DMS79 treated with DMSO at 0.1 percent for 48 hours (cell line): ENCODE results near the gene RAB6B.

Source experiments
- DNase-seq: peaks from one replicate; lab custom pipeline; 2025; lab: John Stamatoyannopoulos, UW

The RAB6B gene

DNA sequence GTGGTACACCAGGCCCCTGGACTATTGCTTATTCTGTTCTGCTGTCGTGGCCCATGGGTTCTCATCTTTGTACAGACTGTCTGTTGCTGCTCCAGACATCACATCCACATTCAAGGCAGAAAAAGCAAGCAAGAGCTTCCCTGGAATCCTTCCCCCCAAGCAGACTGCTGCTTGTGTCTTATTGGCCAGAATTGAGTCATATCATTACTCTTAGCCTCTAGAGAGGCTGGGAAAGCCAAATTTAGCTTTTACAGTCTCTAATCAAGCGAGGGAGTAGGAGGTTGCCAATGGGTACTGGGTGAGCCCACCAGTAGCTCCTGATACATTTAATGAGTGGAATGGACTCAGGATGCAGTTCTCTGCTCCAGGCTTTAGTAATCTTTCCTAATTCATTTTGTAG lies 39.4 kb downstream of the RAB6B start:
- DNase-seq = no peak

DNA sequence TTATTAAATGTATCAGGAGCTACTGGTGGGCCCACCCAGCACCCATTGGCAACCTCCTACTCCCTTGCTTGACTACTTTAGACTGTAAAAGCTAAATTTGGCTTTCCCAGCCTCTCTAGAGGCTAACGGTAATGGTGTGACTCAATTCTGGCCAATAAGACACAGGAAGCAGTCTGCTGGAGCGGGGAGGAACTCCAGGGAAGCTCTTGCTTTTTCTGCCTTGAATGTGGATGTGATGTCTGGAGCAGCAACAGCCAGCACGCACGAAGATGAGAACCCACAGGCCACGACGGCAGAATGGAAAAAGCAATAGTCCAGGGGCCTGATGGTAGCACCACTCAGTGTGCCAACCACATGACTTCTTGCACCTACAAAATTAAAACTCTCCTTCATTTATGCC lies 39.9 kb downstream of the RAB6B start:
- DNase-seq = no peak

DNA sequence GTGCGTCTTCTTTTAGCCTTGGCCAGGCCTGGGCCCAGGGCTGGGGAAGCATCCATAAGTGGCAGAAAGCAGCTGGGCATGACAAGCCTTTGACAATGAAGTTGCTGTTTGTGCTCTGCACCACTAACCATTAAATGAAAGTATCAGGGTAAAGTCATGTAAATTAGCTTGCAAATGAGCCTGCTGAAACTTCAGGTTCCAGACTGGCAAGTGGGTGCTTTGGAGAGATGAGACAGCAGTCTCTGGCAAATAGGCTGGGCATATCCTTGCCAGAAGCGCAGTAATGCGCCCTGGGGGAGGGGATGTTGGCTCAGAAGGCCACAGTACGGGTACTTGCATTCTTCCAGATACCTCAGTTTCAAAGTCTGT lies 40.7 kb downstream of the RAB6B start:
- peak; percentile 2 for DNase-seq

DNA sequence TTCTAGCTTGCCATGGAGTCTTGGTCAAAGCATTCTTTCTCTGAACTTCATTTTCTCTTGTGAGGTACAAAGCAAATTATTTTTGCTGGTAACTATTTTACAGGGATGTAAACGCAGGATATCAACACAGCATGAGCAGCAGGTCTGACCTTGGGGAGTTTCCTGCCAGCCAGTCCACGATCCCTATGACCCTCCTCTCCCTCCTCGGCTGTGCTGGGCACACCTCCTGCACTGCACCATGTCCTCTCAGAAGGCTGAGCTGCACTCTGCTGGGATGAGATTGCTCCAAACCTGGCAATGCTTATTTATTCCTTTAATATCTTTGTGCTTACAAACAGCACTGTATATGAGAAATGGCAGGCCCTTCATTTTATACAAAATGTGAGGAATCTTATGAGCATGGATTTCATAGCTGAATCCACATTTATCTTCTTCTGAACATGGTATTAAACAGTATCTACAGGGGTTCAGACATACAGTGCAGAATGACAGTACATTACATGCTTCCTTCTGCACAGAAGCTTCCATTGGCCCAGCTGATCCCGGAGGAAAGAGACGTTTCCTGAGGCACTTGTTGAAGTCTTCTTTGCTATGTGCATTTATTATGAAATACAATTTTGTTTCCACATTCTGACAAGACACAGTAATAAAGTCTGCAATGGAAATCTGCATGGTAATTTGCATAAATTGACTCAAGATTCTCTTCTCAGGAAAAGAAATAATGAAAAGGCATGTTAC lies 41.2 kb downstream of the RAB6B start:
- DNase-seq = no peak

DNA sequence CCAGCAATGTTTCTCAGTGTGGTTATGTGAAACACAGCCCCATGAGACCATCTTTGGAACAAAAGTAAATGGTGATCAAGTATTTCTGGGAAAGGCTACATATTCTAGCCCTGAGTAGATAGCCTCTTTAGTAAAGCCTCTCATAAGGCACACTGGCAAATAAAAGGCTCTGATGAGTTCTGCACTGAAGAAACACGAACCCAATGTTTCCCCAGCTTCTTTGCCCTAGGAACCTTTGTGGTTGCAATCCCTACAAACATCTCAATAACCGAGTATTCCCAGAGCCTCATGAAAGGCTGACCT lies 41.8 kb downstream of the RAB6B start:
- no peak for DNase-seq

DNA sequence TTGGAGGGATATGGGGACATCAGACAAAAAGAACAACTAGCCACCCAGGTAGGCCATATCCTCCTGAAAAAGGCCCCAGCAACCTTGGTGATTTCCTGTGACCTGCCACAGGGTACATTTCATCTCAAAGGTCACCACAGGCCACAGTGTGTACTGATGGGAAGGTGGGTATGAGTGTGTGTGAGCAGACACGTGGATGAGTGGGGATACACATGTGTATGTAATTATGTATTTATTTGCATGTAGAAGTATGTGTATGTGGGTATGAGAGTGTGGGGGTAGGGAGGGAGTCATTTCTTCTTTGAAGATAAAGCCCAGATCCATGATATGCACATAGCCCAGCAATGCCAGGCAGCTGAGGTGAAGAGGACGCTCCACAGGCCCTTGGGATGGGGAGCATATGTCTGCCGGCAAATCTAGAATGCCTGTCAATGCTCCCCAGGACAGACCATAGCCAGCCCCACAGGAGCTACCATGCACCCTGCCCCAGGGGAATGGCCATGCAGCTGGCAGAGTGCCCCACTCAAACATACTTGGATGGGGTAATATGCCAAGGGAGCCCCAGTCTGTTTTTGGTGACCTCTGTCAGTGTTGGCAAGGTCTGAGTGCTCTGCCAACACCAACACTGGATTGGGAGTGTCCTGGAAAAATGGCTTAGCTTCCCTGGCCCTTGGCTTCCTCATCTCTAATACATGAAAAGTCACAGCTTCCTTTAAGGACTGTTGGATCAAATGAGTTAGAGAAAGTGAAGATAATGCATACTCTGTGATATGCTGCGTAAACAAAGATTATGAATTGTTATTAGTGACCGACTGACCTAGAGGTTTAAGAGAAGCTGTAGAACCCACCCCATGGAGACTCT lies 42.4 kb downstream of the RAB6B start:
- no peak for DNase-seq

DNA sequence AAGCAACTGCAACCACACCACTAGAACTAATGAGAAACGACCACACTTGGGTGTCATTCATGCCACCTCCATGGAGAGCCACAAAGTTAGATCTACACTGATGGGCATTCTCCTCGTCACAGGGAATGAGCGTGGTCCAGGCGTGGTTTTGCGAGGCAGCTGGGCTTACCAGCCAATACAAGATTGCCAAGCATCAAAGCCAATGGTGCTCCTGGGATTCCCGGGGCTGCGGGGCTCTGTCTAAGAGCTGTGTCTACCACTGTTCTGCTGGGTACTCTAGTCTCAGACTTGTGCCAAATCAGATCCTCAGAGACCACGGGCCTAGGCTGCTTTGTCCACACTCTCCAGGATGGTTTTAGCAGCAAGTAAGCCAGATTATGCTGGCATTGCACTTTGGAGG lies 43.8 kb downstream of the RAB6B start:
- DNase-seq = no peak

DNA sequence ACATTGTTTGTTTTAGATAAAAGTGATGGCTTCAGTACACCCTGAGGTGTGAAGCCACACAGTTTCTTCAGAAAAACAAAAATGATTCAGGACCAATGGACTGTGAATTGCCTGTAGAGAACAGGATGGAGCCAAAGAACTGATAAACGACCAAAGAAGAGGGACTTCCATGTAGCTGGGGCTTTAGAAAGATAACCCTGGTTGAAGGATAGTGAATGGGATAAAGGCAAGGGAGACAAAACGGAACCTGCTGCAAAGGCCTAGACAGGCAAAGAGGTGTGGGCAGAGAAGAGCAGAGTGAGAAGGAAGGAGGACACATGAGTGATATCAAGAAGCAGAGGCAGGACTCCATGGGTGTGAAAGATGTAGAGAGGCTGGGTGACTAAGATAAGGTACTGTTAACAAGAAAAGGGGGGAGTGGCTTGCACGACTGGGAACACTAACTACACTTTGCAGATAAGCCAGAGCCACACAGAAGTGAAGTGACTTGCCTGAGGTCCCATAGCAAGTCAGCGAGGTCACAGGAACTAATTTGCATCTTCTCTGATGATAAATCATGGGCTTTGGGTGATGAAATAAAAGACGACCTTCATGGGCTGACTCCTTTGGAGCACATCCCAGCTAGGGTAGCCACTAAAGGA lies 44.3 kb downstream of the RAB6B start:
- no peak for DNase-seq

DNA sequence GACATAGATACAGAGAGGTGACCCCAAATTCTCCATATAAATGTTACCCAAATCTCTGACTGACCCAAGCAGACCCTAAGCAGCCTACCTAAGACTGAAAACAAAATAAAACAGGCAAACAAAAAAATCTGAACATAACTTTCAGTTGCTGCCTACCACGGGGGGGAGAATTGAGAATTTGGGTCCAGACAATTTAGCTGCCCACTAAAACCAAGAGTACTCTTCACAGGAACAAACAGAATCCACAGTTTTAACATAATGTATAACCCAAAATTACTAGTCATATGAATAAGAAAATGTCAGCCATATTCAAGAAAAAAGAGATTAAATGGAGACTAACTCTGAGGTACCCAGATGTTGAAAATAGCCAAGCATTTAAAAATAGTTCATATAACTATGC lies 45.6 kb downstream of the RAB6B start:
- DNase-seq = no peak

DNA sequence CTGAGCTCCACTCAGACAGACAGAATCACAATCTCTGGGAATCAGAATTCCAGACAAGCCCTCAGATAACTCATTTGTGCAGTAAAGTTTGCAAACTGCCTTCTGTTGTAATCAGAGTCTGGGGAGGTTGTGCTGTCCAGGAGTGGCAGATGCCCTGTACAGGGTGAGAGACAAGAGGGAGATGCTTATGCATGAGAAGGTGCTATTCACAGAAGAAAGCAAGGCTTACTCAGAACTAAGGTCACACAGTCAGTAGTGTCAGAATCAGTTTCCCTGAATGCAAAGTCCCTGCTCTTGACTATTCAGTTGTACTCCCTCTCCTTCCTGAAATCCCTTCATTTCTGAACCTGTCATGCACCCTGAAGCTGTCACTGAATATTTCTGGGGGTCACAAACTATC lies 46.3 kb downstream of the RAB6B start:
- no peak for DNase-seq

DNA sequence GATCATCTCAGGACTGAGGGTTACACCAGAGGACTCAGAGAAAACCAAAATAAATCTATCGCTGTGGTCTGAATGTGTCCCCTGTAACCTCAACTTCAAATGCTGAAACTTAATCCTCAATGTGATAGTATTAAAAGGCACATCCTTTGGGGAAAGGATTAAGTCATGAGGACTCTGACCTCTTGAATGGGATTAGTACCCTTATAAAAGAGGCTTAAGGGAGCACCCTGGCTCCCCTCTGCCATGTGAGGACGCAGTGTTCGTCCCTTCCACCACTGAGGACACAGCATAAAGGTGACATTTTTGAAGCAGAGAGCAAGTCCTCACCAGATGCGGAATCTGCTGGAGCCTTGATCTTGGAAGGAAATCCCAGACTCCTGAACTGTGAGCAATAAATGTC lies 50.6 kb downstream of the RAB6B start:
- no peak for DNase-seq

DNA sequence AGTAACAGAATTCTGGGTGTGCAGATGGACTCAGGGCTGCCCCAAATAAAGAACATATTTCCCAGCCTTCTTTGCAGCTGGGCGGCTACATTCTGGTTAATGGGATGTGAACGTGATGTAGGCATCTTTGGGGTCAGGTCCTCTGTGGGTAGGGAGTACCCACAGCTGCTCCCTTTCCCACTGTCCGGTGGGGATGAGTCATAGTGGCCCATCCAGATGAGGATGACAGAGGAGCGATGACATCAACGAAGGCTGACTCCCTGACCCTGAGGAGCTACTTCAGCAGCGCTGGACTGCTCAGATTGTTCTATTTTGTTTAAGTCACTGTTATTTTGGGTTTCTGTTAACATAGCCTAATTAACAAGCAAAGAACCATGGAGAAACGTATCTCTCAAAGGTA lies 52.0 kb downstream of the RAB6B start:
- no peak for DNase-seq

DNA sequence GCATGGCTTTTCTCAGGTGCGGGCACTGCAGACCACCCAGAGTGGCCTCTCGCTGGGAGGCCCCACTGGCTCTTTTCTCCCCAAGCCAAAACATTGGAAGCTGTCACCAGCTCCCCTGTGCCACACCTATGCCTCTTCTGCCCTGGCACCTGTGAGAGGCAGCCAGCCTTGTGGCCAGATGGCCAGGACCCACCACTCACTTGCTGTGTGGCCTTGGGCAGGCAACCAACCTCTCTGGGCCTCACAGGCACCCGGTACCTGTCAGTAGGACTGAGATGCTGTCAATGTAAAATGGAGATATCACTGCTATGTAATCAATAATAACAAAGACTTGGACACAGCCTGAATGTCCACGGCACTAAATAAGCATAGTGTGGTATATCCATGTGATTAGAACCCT lies 53.5 kb downstream of the RAB6B start:
- no peak for DNase-seq

DNA sequence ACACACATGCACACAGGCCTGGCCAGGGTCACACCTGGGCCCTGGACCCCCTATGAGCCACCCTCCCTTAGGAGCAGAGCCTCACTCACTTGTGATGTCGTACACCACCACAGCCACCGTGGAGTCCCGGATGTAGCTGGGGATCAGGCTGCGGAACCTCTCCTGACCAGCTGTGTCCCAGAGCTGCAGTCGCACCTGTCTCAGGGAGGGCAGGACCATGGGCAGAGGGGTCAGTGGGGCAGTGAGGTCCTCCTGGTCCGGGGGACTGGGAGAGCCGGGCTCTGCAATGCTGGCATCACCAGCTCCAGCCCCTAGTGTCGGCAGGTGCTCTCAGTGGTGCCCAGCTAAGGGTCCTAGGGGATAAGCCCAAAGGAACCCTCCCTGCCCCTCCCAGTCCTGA lies 54.5 kb downstream of the RAB6B start:
- no peak for DNase-seq

DNA sequence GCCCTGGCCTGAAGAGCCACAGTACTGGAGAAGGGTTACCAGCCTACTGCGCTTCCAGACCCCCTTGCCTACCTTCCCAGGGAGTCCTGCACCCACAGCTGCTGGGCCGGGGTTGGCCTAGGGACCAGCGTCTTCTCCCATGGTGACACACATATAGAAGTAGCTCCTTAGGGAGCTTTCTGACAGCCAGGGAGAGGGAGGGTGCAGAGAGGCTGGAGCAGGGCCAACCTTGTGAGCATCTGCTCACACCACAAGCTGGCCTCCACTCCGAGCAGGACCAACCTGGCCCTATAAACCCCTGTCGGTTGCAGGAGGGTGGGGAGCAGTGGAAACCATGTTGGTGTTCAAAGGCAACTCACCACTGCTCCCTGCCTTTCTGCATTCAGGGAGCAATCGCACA lies 54.9 kb downstream of the RAB6B start:
- peak; percentile 51 for DNase-seq

DNA sequence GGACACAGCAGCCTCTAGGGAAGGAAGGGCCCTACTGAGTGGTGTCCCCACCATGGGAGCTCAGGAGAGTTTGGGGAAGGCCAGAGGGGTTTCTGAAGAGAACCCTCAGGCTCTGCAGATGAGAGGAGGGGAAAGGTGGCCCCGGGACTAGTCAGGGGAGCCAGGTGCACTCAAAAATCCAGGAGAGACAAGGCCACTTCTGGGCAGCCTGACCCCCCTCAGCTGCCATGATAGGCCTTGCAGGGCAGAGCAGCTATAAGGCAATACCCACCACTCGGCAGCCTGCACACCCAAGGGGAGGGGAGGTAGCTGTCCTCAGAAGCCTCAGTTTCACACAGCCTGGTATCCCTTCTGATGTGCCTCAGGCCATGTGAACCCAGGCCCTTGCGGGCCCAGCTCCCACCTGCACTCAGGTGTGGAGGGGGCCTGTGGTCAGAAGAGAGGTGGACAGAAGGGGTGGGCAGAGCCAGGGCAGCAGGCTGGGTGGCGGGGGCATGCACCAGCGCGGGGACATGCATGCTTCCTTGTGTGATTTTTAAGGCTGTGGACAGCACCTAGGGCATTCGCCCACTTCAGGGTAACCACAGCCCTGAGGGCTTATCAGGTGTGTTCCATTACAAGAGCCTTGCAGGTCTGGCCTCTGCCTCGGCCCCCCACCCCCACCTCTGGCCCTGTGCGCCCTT lies 55.5 kb downstream of the RAB6B start:
- peak; percentile 51 for DNase-seq

DNA sequence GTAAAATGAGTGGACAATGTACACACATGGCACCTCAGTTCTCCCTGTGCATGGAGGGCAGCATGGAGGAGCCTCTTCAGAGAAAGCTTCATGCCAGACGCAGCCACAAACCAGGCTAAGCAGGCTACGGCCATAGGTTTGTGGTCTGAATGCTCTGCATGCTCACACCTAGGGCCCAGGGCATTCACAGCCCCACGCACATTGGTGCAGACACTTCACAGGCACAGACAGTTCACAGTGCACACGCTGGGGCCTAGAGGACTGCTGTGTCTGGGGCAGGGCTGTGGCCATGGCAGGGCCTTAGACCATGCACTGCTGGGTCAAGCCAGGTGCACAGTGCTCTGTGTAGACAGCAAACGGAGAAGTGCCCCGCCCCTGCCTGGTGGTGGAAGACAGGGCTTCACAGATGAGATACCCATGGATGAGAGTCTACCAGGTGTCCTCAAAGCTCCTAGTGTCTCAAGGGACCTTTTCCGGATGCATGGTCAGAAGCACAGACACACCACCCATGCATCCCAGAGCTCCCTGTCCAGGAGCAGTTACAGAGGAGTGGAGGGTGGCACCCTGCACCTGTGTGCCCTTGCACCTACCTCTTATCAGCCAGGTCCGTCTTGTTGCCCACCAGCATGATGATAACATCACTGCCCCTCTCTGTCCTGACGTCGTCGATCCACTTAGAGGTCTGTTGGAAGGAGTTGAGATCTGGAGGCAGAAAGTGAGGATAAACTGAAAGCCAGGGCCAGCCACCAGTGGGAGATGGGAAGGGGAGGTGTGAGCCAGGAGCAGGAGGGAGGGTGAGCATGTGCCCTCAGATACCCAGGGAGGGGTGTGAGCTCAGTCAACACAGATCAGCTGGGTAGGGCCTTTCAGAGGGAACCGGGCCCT lies 56.5 kb downstream of the RAB6B start:
- no peak for DNase-seq

DNA sequence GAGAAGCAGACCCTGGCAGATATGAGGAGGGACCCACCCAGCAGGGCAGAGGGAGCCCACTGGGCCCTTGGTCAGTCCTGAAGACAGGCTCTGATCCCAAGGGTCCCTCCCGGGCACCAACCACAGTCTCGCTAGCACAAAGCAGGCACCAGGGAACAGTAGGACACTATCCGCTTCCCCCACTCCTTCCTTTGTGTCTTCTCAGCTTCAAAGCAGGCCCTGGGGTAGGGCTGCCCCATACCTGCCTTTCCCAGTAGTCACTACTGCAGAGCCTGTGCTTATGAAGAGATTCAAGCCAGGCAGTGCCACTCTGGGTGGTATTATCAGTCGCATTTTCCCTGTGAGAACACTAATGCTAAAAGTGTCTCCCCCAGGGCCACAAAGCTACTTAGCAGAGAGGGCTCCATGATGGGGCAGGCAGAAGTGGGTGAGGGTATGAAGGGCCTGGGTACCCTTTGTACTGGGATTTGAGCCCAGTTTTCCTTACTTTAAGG lies 57.3 kb downstream of the RAB6B start:
- DNase-seq = no peak

DNA sequence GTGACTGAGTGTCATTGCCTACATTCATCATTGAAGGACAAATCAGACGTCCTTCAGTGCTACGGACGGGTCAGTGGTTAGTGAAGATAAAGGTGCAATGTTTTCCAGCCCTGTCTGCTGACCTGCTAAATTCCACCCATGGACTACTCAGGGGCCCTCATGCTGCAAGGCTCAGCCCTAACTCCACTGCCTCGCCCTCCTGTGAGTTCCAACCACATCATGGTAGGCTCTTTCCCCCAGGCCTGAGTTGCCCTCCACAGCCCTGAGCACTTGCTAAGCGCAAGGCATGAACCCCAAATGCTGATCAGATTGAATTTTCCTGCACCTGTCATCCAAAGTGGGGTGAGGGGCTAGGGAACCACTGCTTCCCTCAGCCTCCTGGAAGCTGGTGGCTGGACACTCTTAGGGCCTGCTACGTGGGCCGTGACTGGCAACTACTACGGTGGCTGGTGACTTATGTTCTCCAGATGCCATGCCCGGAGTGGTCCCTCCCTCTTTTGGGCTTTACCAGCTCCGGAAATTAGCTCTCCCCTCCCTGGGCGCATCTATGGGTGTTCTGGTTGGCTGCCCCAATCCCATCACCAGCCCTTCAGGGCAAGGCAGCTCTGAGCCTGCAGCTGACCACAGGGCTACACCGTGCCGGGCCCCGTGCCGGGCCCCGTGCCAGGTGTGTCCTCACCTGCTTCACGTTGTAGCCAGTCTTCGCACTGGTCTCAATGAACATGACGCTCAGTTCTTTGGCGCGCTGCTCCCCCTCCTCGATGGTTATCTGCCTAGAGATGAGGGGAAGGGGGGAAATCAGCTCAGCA lies 58.0 kb downstream of the RAB6B start:
- no peak for DNase-seq

DNA sequence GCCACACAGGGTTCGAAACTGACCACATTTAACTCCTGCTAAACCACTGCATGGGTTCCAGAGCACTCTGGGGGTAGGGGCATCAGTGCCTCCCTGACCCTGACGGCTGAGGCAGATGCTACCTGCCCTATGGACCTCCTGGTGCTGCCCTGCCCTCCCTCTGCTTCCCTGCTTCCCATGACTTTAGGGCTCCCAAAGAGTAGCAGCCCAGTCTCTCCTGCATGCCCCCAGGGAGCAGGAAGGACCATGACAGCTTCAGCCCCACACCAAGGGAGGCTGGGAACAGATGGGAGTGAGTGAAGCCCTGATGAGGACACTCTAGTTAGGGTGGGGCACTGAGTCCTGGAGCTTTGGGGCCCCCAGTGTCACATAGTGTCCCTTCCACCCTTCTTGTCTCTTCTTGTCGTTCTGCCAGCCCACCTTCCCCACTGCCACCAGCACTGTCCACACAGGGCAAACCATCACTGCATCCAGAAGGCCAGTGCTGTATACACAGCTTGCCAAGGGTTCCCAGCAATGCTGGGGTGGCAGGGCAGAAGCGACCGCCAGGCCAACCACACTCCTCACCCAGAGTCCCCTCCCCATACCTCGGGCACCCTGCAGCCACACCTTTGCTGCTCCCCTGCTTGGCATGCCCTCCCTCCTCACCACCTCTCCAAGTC lies 59.1 kb downstream of the RAB6B start:
- DNase-seq = no peak
